BE2C (cell line): ENCODE results near the gene PSMF1.

Source experiments
- DNase-seq: peaks from one replicate; pipeline ENCODE4 v3.0.0-alpha.2; 2020
- H3K27me3 ChIP-seq: fragments of 250-450 bp; sonication (Bioruptor Pico); 2 replicates; pipeline ENCODE4 v1.5.1; 2020; ENCODE audit warnings: mild to moderate bottlenecking
- H3K36me3 ChIP-seq: fragments of 250-450 bp; sonication (Bioruptor Pico); 2 replicates; pipeline ENCODE4 v1.5.1; 2020; ENCODE audit warnings: mild to moderate bottlenecking
- H3K4me1 ChIP-seq: fragments of 250-450 bp; sonication (Bioruptor Pico); 2 replicates; pipeline ENCODE4 v1.5.1; 2020
- H3K4me3 ChIP-seq: 2 replicates; pipeline ENCODE4 v1.5.1; 2011; ENCODE audit warnings: low read depth, low read length
- H3K9me3 ChIP-seq: fragments of 250-450 bp; sonication (Bioruptor Pico); 2 replicates; pipeline ENCODE4 v1.5.1; 2020
- TF ChIP-seq, protein P1 (sequence below): IDR thresholded peaks from 2 replicates; pipeline ENCODE4 v1.5.1; 2012; ENCODE audit warnings: mild to moderate bottlenecking, low read depth, low read length

PSMF1 gene

DNA sequence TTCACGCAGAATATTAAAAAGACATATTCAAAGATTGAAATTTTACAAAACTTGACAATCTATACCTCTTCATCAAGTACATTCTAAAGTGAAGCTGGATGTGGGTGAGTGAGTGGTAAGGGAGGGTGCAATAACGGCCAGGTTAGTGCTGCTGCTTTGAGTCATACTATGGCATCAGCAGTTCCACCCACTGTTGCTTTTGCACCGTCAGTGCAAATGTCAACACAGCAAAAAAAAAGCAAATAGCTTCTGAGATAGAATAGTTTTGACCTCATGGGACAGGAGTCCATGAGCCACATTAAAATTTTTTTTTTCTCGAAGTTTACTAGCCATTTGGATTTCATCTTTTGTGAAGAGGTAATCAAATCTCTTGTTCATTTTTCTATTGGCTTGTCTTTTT lies 31.8 kb downstream of the PSMF1 start:
- no peaks in the 10 kb centered on the region for H3K27me3 ChIP-seq
- TF ChIP-seq, protein P1, sequence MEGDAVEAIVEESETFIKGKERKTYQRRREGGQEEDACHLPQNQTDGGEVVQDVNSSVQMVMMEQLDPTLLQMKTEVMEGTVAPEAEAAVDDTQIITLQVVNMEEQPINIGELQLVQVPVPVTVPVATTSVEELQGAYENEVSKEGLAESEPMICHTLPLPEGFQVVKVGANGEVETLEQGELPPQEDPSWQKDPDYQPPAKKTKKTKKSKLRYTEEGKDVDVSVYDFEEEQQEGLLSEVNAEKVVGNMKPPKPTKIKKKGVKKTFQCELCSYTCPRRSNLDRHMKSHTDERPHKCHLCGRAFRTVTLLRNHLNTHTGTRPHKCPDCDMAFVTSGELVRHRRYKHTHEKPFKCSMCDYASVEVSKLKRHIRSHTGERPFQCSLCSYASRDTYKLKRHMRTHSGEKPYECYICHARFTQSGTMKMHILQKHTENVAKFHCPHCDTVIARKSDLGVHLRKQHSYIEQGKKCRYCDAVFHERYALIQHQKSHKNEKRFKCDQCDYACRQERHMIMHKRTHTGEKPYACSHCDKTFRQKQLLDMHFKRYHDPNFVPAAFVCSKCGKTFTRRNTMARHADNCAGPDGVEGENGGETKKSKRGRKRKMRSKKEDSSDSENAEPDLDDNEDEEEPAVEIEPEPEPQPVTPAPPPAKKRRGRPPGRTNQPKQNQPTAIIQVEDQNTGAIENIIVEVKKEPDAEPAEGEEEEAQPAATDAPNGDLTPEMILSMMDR: no peak
- DNase-seq: no peak
- H3K4me1 ChIP-seq: no peaks in the 10 kb centered on the region
- H3K9me3 ChIP-seq: no peaks in the 10 kb centered on the region
- no peak overlapping the region for H3K4me3 ChIP-seq
- no peaks in the 10 kb centered on the region for H3K36me3 ChIP-seq

DNA sequence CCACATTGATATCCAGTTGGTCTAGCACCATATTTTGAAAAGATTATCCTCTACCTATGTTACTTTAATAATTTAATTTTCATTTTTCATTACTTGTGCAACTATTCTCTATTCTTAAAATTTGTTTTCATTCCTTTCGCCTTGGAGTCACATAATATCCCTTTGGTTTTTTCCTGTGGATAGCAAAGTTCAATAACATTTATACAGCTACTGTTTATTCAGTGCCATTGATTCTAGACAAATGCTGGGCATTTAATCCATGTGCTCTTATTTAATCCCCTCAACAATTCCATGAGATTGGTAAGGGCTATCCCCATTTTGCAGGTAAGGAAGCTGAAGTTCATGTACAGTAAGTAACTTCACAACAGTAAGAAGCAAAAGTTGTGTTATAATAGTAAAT lies 32.6 kb downstream of the PSMF1 start:
- no peak for DNase-seq
- no peaks in the 10 kb centered on the region for H3K4me1 ChIP-seq
- H3K27me3 ChIP-seq: no peaks in the 10 kb centered on the region
- H3K4me3 ChIP-seq: no peak overlapping the region
- no peaks in the 10 kb centered on the region for H3K36me3 ChIP-seq
- no peaks in the 10 kb centered on the region for H3K9me3 ChIP-seq
- TF ChIP-seq, protein P1: no peak

- Histone ChIP-seq H3K4me1 (no peaks in the 10 kb centered on the region), H3K9me3 (no peaks in the 10 kb centered on the region), H3K4me3 (no peak overlapping the region), H3K36me3 (no peaks in the 10 kb centered on the region), H3K27me3 (no peaks in the 10 kb centered on the region)
- TF ChIP-seq, protein P1: no peak
- DNase-seq: no peak
These were observed 35.8 kb downstream of the PSMF1 start for GRCh38 chr20:1154226-1154625.

DNA sequence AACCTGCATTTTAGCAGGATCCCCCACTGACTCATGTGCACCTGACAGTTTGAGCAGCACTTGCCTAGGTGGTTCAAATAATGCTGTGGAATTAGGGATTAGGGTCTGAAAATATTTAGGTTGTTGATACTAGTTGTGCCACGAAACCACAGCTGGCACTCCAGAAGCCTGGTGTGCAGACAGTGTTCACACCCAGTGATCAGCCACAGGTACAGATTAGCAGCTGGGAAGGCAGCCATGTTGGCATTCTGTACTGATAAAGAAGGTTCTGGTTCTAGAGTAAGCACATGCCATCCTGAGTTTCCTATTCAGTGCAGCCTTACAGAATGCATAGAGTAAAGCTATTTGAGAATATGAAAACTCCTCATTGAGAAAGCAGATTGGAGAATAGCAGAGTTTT lies 36.3 kb downstream of the PSMF1 start:
- Histone ChIP-seq H3K9me3 (no peaks in the 10 kb centered on the region), H3K4me1 (no peaks in the 10 kb centered on the region), H3K36me3 (no peaks in the 10 kb centered on the region), H3K27me3 (no peaks in the 10 kb centered on the region), H3K4me3 (no peak overlapping the region)
- no peak for DNase-seq
- TF ChIP-seq, protein P1: no peak

GRCh38 chr20:1155342-1155741 lies 36.9 kb downstream of the PSMF1 start:
- DNase-seq: no peak
- no peaks in the 10 kb centered on the region for H3K36me3 ChIP-seq
- no peaks in the 10 kb centered on the region for H3K27me3 ChIP-seq
- TF ChIP-seq, protein P1: no peak
- no peak overlapping the region for H3K4me3 ChIP-seq
- H3K9me3 ChIP-seq: no peaks in the 10 kb centered on the region
- H3K4me1 ChIP-seq: no peaks in the 10 kb centered on the region

GRCh38 chr20:1160496-1160895 lies 42.1 kb downstream of the PSMF1 start:
- TF ChIP-seq, protein P1: no peak
- no peaks in the 10 kb centered on the region; the same call in 1 of the 2 replicates for H3K36me3 ChIP-seq
- H3K4me1 ChIP-seq: no peaks in the 10 kb centered on the region
- no peak overlapping the region for H3K4me3 ChIP-seq
- DNase-seq: no peak
- no peaks in the 10 kb centered on the region for H3K9me3 ChIP-seq
- no peaks in the 10 kb centered on the region for H3K27me3 ChIP-seq
